ENCODE results near the gene APOA1.

Gene APOA1

DNA sequence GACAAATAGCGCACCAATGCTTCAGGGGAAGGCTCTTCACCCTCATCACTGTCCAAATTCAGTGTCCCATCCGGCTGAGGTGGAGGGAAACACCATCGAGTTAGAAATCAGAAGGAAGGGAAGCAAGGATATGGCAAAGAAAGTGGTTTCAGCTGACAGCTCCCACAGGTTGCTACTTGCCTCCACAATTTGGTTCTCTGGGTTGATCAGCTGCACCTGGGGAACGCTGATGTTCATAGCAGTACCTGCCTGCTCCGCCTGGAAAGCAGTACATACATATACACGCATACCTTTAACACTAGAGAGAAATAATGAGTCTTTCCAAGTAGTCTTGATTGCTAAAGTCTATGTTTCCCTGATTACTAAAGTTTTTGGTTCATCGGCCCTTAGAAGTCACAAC is 37.8 kb upstream of the APOA1 start:
- no peak for DNase-seq (ENCODE audit: low read depth)
- TF ChIP-seq, protein P1, sequence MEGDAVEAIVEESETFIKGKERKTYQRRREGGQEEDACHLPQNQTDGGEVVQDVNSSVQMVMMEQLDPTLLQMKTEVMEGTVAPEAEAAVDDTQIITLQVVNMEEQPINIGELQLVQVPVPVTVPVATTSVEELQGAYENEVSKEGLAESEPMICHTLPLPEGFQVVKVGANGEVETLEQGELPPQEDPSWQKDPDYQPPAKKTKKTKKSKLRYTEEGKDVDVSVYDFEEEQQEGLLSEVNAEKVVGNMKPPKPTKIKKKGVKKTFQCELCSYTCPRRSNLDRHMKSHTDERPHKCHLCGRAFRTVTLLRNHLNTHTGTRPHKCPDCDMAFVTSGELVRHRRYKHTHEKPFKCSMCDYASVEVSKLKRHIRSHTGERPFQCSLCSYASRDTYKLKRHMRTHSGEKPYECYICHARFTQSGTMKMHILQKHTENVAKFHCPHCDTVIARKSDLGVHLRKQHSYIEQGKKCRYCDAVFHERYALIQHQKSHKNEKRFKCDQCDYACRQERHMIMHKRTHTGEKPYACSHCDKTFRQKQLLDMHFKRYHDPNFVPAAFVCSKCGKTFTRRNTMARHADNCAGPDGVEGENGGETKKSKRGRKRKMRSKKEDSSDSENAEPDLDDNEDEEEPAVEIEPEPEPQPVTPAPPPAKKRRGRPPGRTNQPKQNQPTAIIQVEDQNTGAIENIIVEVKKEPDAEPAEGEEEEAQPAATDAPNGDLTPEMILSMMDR (IDR thresholded peaks at IDR 0.05; ENCODE audit: insufficient read depth, low read depth, low read length, missing control alignments), result no peak
- H3K4me3 ChIP-seq (ENCODE audit: low read depth, low read length), result no peak overlapping the region

DNA sequence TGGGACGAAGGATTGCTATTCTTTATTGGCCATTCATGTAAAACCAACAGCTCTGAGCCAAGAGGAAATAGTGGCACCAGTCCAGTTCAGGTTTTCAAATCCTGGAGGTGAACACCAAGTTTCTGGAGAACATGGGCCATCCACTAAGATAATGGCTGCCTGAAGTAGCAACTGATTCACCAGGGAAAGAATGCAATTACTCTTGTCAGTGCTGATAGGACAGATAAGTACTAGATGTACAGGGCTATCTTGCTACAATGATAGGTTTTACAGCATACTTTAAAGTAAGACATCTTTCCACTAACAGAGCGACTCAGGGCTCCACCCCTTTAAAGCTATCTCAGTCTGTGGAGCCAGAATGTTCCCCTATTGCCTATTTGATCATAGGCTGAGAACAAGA is 36.8 kb upstream of the APOA1 start:
- TF ChIP-seq, protein P1 (IDR thresholded peaks at IDR 0.05; ENCODE audit: insufficient read depth, low read depth, low read length, missing control alignments), result no peak
- DNase-seq (ENCODE audit: low read depth), result no peak

DNA sequence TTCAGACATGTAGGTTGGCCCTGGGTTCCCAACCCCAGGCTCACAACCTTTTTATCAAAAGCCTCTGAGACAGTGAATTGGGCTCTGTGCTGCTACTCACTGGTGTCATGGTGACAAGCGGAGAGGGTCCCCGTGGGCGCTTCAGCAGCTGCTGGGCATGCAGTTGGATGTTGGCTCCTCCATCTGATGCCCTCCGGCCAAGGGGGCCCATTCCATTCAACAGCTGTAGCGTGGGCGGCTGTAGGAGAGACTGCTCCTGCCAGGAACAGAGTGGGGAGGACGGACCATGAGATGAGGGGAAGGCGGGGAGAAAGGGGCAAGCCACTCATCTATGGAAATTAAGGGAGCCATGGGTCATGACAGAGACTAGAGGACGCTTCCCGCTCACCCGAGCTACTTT is 36.0 kb upstream of the APOA1 start:
- no peak overlapping the region for H3K4me3 ChIP-seq (ENCODE audit: low read depth, low read length)
- DNase-seq (ENCODE audit: low read depth), result no peak
- TF ChIP-seq, protein P1 (IDR thresholded peaks at IDR 0.05; ENCODE audit: insufficient read depth, low read depth, low read length, missing control alignments), result no peak

More for the DNA sequence above, 36.8 kb upstream of the APOA1 start:
- H3K4me3 ChIP-seq (ENCODE audit: low read depth, low read length), result no peak overlapping the region

DNA sequence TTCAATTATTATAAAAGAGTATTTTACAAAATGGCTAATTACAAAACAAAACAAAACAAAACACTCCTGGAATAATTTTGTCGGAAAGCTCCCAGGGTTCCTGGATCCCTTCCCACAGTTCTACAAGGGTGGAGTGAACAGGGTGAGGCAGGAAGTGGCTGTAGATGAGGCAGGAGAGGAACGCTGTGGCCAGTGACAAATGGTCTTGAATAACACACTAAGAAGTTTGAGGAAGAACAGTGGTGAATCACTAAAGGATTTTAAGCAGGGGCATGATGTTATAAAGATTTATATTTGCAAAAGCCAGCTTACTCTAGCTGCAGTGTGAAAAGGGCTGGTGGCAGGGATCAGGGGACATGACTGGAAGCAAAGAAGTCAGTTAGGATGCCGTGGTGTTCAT is 33.8 kb upstream of the APOA1 start:
- H3K4me3 ChIP-seq (ENCODE audit: low read depth, low read length), result no peak overlapping the region
- DNase-seq (ENCODE audit: low read depth), result no peak
- TF ChIP-seq, protein P1 (IDR thresholded peaks at IDR 0.05; ENCODE audit: insufficient read depth, low read depth, low read length, missing control alignments), result no peak

DNA sequence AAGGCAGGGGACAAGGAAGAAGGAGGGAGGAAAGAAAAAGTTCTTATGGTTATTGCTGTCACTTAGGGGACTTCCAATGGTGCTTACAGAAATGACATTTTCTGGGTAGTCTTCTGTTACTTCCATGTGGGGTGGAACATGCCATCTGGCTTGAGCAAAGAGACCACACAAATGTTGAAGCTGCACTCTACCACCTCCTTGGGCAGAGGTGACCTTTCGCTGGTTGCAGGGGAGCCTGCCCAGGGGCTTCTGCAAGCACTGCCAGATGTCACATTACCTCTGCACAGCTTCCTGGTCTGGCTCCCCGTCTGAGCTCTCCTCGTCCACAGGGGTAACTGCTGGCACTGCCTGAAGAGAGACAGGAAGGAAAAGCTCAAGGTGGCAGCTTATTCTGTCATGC is 32.6 kb upstream of the APOA1 start:
- no peak for DNase-seq (ENCODE audit: low read depth)
- no peak overlapping the region for H3K4me3 ChIP-seq (ENCODE audit: low read depth, low read length)
- TF ChIP-seq, protein P1 (IDR thresholded peaks at IDR 0.05; ENCODE audit: insufficient read depth, low read depth, low read length, missing control alignments), result no peak

DNA sequence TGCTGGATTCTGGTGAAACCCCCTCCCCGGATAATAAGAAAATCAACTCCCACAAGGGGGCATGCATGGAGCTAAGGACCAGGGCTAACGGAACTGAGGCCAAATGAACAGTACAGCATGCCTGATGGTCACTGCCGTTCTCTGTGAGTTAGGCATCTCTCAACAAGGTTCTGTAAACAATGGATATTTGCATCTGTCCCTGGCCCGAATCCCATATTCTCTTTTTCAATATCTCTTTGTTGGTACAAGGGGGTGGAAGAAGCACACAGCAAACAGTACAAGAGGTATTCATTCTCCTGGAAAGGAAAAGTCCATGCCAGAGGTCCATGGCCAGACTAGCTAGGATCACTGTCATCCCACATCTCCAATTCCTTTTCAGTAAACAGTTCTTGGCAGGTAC is 32.2 kb upstream of the APOA1 start:
- no peak overlapping the region for H3K4me3 ChIP-seq (ENCODE audit: low read depth, low read length)
- no peak for DNase-seq (ENCODE audit: low read depth)
- TF ChIP-seq, protein P1 (IDR thresholded peaks at IDR 0.05; ENCODE audit: insufficient read depth, low read depth, low read length, missing control alignments), result no peak

DNA sequence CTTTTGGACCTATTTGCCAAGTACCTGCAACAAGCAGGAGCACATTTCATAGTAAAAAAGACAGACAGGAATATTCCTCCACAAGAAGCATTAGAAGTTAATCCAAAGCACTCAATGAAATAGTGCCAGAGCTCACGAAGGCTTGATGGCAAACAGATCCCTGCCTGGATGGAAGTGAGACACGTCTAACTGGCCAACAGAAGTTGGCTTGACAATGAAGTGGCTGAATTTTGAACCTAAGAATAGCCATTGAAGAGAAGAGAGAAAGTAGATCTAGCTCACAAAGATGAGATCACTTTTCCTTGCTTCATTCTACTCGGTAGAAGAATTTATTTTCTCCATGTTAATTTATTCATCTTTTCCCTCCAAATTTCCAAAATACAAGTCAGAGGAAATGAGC is 30.6 kb upstream of the APOA1 start:
- DNase-seq (ENCODE audit: low read depth), result no peak

More for the DNA sequence above, 30.6 kb upstream of the APOA1 start:
- H3K4me3 ChIP-seq (ENCODE audit: low read depth, low read length), result no peak overlapping the region
- TF ChIP-seq, protein P1 (IDR thresholded peaks at IDR 0.05; ENCODE audit: insufficient read depth, low read depth, low read length, missing control alignments), result no peak
